Activated naive CD8-positive, alpha-beta T cell treated with anti-CD3 and anti-CD28 coated beads for 36 hours (primary cell): Measurements from ENCODE around the gene SEC11A. TPM values are rescaled to one million over a fixed set of nuclear protein-coding genes. Genes with fewer than 3 reads are reported as not detected.
"Not testable (repeated sequence)": the region's sequence is repeated elsewhere in the genome, so short reads cannot be mapped to it uniquely, and the experiment has no call there.

Experiments
- DNase-seq: peaks from one replicate; pipeline ENCODE4 v3.0.0; 2021
- H3K27ac Mint-ChIP-seq: one replicate; pipeline ENCODE4 v1.8.0; 2022; ENCODE audit warnings: mild to moderate bottlenecking, moderate library complexity, mixed read lengths
- H3K27me3 Mint-ChIP-seq: one replicate; pipeline ENCODE4 v1.8.0; 2022; ENCODE audit warnings: mild to moderate bottlenecking, mixed read lengths
- H3K36me3 Mint-ChIP-seq: one replicate; pipeline ENCODE4 v1.8.0; 2021; ENCODE audit warnings: mild to moderate bottlenecking, mixed read lengths
- H3K4me1 Mint-ChIP-seq: one replicate; pipeline ENCODE4 v1.8.0; 2021; ENCODE audit warnings: mixed read lengths
- H3K4me3 Mint-ChIP-seq: one replicate; pipeline ENCODE4 v1.8.0; 2022; ENCODE audit warnings: mild to moderate bottlenecking, moderate library complexity, mixed read lengths
- H3K9me3 Mint-ChIP-seq: one replicate; pipeline ENCODE4 v1.8.0; 2022; ENCODE audit warnings: mixed read lengths
- total RNA-seq, 2 experiments: library from RNA; stranded (reverse); gene quantifications; one replicate each; pipeline ENCODE4 v1.2.3, GENCODE V29; 2021

Gene SEC11A
- total RNA-seq: 10 to 100 TPM; 89.3 to 93.5 TPM

- peaks cover 18% of the 10 kb centered on the region for H3K36me3 Mint-ChIP-seq
- H3K9me3 Mint-ChIP-seq: no peaks in the 10 kb centered on the region
- no peaks in the 10 kb centered on the region for H3K27me3 Mint-ChIP-seq
- H3K27ac Mint-ChIP-seq: peak within 1 kb of the TSS; percentile 90
- H3K4me1 Mint-ChIP-seq: peaks cover 44% of the 10 kb centered on the region
- peak within 1 kb of the TSS; percentile 84 for H3K4me3 Mint-ChIP-seq
- peak; percentile 92 for DNase-seq
Measured at GRCh38 chr15:84716036-84716732, at the start of gene SEC11A. TSS of gene SEC11A (minus strand) at chr15:84716139. CDS start at chr15:84716075, 64 bp downstream.

GRCh38 chr15:84765675-84766074, 49.7 kb upstream of the SEC11A start:
- H3K36me3 Mint-ChIP-seq: peaks cover 28% of the 10 kb centered on the region
- H3K4me1 Mint-ChIP-seq: peaks cover 15% of the 10 kb centered on the region
- DNase-seq: no peak
- no peaks in the 10 kb centered on the region for H3K27me3 Mint-ChIP-seq
- no peaks in the 10 kb centered on the region for H3K9me3 Mint-ChIP-seq
- H3K4me3 Mint-ChIP-seq: no peak overlapping the region
- H3K27ac Mint-ChIP-seq: no peak overlapping the region

GRCh38 chr15:84764989-84765388, 49.0 kb upstream of the SEC11A start:
- Mint-ChIP-seq H3K9me3 (no peaks in the 10 kb centered on the region), H3K27me3 (no peaks in the 10 kb centered on the region), H3K4me1 (peaks cover 14% of the 10 kb centered on the region), H3K36me3 (peaks cover 28% of the 10 kb centered on the region), H3K27ac (no peak overlapping the region), H3K4me3 (no peak overlapping the region)
- DNase-seq: no peak

GRCh38 chr15:84764585-84764984, 48.6 kb upstream of the SEC11A start:
- no peak for DNase-seq
- Mint-ChIP-seq H3K27me3 (no peaks in the 10 kb centered on the region), H3K9me3 (no peaks in the 10 kb centered on the region), H3K27ac (no peak overlapping the region), H3K36me3 (peaks cover 25% of the 10 kb centered on the region), H3K4me1 (peaks cover 15% of the 10 kb centered on the region), H3K4me3 (no peak overlapping the region)

GRCh38 chr15:84762840-84763572, 47.1 kb upstream of the SEC11A start:
- Mint-ChIP-seq H3K4me1 (peaks cover 21% of the 10 kb centered on the region), H3K27ac (peak overlapping the region; percentile 54), H3K4me3 (no peak overlapping the region), H3K27me3 (no peaks in the 10 kb centered on the region), H3K9me3 (no peaks in the 10 kb centered on the region), H3K36me3 (peaks cover 20% of the 10 kb centered on the region)
- DNase-seq: no peak

- Mint-ChIP-seq H3K36me3 (peaks cover 16% of the 10 kb centered on the region), H3K9me3 (no peaks in the 10 kb centered on the region), H3K27me3 (no peaks in the 10 kb centered on the region)
Measured at GRCh38 chr15:84761607-84762131, 45.7 kb upstream of the SEC11A start.

GRCh38 chr15:84760219-84760618, 44.3 kb upstream of the SEC11A start:
- Mint-ChIP-seq H3K27ac (no peak overlapping the region), H3K27me3 (no peaks in the 10 kb centered on the region), H3K4me3 (no peak overlapping the region), H3K4me1 (peaks cover 31% of the 10 kb centered on the region), H3K9me3 (no peaks in the 10 kb centered on the region), H3K36me3 (peaks cover 14% of the 10 kb centered on the region)
- DNase-seq: no peak

More at GRCh38 chr15:84761607-84762131, 45.7 kb upstream of the SEC11A start:
- no peak for DNase-seq
- no peak overlapping the region for H3K27ac Mint-ChIP-seq
- peaks cover 21% of the 10 kb centered on the region for H3K4me1 Mint-ChIP-seq
- no peak overlapping the region for H3K4me3 Mint-ChIP-seq

GRCh38 chr15:84759018-84759417, 43.1 kb upstream of the SEC11A start:
- Mint-ChIP-seq H3K36me3 (peaks cover 17% of the 10 kb centered on the region), H3K27me3 (no peaks in the 10 kb centered on the region), H3K4me3 (no peak overlapping the region), H3K9me3 (no peaks in the 10 kb centered on the region), H3K27ac (peak overlapping the region; percentile 28), H3K4me1 (peaks cover 32% of the 10 kb centered on the region)
- DNase-seq: no peak

- Mint-ChIP-seq H3K9me3 (no peaks in the 10 kb centered on the region), H3K27me3 (no peaks in the 10 kb centered on the region), H3K4me3 (no peak overlapping the region), H3K36me3 (peaks cover 30% of the 10 kb centered on the region), H3K4me1 (peaks cover 52% of the 10 kb centered on the region), H3K27ac (no peak overlapping the region)
- DNase-seq: no peak
Measured at GRCh38 chr15:84755736-84756527, 40.0 kb upstream of the SEC11A start.

GRCh38 chr15:84754889-84755288, 39.0 kb upstream of the SEC11A start:
- Mint-ChIP-seq H3K36me3 (peaks cover 30% of the 10 kb centered on the region), H3K4me1 (peaks cover 58% of the 10 kb centered on the region)
- H3K4me3 Mint-ChIP-seq, H3K27me3 Mint-ChIP-seq, DNase-seq, H3K27ac Mint-ChIP-seq, H3K9me3 Mint-ChIP-seq: not testable (repeated sequence)

GRCh38 chr15:84752700-84753099, 36.8 kb upstream of the SEC11A start:
- Mint-ChIP-seq H3K36me3 (peaks cover 31% of the 10 kb centered on the region), H3K27me3 (no peaks in the 10 kb centered on the region), H3K4me1 (peaks cover 48% of the 10 kb centered on the region), H3K4me3 (no peak overlapping the region), H3K9me3 (no peaks in the 10 kb centered on the region), H3K27ac (peak overlapping the region; percentile 30)
- DNase-seq: no peak

GRCh38 chr15:84752195-84752594, 36.3 kb upstream of the SEC11A start:
- H3K9me3 Mint-ChIP-seq: no peaks in the 10 kb centered on the region
- H3K4me1 Mint-ChIP-seq: peaks cover 53% of the 10 kb centered on the region
- H3K27ac Mint-ChIP-seq: peak overlapping the region; percentile 30
- no peak overlapping the region for H3K4me3 Mint-ChIP-seq
- no peaks in the 10 kb centered on the region for H3K27me3 Mint-ChIP-seq
- peaks cover 33% of the 10 kb centered on the region for H3K36me3 Mint-ChIP-seq
- DNase-seq: no peak

GRCh38 chr15:84751721-84752120, 35.8 kb upstream of the SEC11A start:
- peaks cover 55% of the 10 kb centered on the region for H3K4me1 Mint-ChIP-seq
- not testable (repeated sequence) for DNase-seq, H3K4me3 Mint-ChIP-seq, H3K27me3 Mint-ChIP-seq, H3K9me3 Mint-ChIP-seq, H3K27ac Mint-ChIP-seq
- peaks cover 33% of the 10 kb centered on the region for H3K36me3 Mint-ChIP-seq

GRCh38 chr15:84750583-84751092, 34.7 kb upstream of the SEC11A start:
- H3K4me1 Mint-ChIP-seq: peaks cover 51% of the 10 kb centered on the region
- DNase-seq: no peak
- H3K9me3 Mint-ChIP-seq: no peaks in the 10 kb centered on the region
- no peaks in the 10 kb centered on the region for H3K27me3 Mint-ChIP-seq
- H3K36me3 Mint-ChIP-seq: peaks cover 30% of the 10 kb centered on the region
- peak overlapping the region; percentile 47 for H3K27ac Mint-ChIP-seq
- H3K4me3 Mint-ChIP-seq: peak overlapping the region; percentile 91
